GM19025 (cell line): ENCODE results near the gene VCX2.
"Not testable (repeated sequence)": the region's sequence is repeated elsewhere in the genome, so short reads cannot be mapped to it uniquely, and the experiment has no call there.

Experiments used
- ATAC-seq: cut with Tn5 transposase; IDR thresholded peaks from one replicate; pipeline ENCODE4 v1.9.1; 2021; ENCODE audit warnings: mild to moderate bottlenecking, low read depth, moderate library complexity; ENCODE audit not compliant: unreplicated experiment

VCX2 gene

GRCh38 chrX:8171169-8171568 is at the start of gene VCX2:
Gene VCX2 (minus strand): TSS chrX:8171267. CDS start chrX:8170643, 624 bp downstream.
- not testable (repeated sequence) for ATAC-seq

GRCh38 chrX:8204943-8205342 is 33.9 kb upstream of the VCX2 start:
- no peak for ATAC-seq

GRCh38 chrX:8204169-8204935 is 33.3 kb upstream of the VCX2 start:
- no peak for ATAC-seq

GRCh38 chrX:8201896-8202331 is 30.8 kb upstream of the VCX2 start:
- ATAC-seq, result no peak

- no peak for ATAC-seq
Observed at GRCh38 chrX:8196776-8197175, 25.7 kb upstream of the VCX2 start.

GRCh38 chrX:8194216-8194615 is 23.1 kb upstream of the VCX2 start:
- no peak for ATAC-seq

GRCh38 chrX:8192276-8192675 is 21.2 kb upstream of the VCX2 start:
- ATAC-seq, result no peak

GRCh38 chrX:8191022-8191421 is 20.0 kb upstream of the VCX2 start:
- no peak for ATAC-seq

GRCh38 chrX:8190341-8190830 is 19.3 kb upstream of the VCX2 start:
- no peak for ATAC-seq

- no peak for ATAC-seq
Observed at GRCh38 chrX:8189096-8189830, 18.2 kb upstream of the VCX2 start.

- no peak for ATAC-seq
Observed at GRCh38 chrX:8183346-8183745, 12.3 kb upstream of the VCX2 start.

GRCh38 chrX:8179656-8180055 is 8.6 kb upstream of the VCX2 start:
- no peak for ATAC-seq

GRCh38 chrX:8154011-8154410 is 17.1 kb downstream of the VCX2 start:
- ATAC-seq, result not testable (repeated sequence)

GRCh38 chrX:8147226-8147625 is 23.8 kb downstream of the VCX2 start:
- ATAC-seq, result no peak

GRCh38 chrX:8144925-8145324 is 26.1 kb downstream of the VCX2 start:
- ATAC-seq, result no peak

GRCh38 chrX:8141896-8142295 is 29.2 kb downstream of the VCX2 start:
- no peak for ATAC-seq

GRCh38 chrX:8140986-8141744 is 29.9 kb downstream of the VCX2 start:
- ATAC-seq, result no peak

GRCh38 chrX:8139716-8140115 is 31.4 kb downstream of the VCX2 start:
- ATAC-seq, result no peak

- ATAC-seq, result no peak
Observed at GRCh38 chrX:8138252-8138651, 32.8 kb downstream of the VCX2 start.

GRCh38 chrX:8126648-8127047 is 44.4 kb downstream of the VCX2 start:
- ATAC-seq, result no peak

- ATAC-seq, result no peak
Observed at GRCh38 chrX:8126092-8126491, 45.0 kb downstream of the VCX2 start.
